Activated naive CD8-positive, alpha-beta T cell treated with anti-CD3 and anti-CD28 coated beads, Interleukin-2, amount 50 U/mL, for 24 hours (primary cell): ENCODE data around the gene SEC14L1.
A peak's percentile ranks its signal among the peaks of the same experiment; 100 is the strongest.
"Not testable (repeated sequence)": the region's sequence is repeated elsewhere in the genome, so short reads cannot be mapped to it uniquely, and the experiment has no call there.

Experiments used
- ATAC-seq: fragments of 150-1000 bp; cut with Tn5 transposase; one replicate; pipeline ENCODE4 v1.10.0; 2021
- DNase-seq: peaks from one replicate; pipeline ENCODE4 v3.0.0; 2021
- H3K27ac Mint-ChIP-seq: one replicate; pipeline ENCODE4 v1.8.0; 2021; ENCODE audit warnings: mild to moderate bottlenecking, mixed read lengths
- H3K27me3 Mint-ChIP-seq: one replicate; pipeline ENCODE4 v1.8.0; 2021; ENCODE audit warnings: mixed read lengths
- H3K36me3 Mint-ChIP-seq: one replicate; pipeline ENCODE4 v1.8.0; 2021; ENCODE audit warnings: low read depth, mixed read lengths
- H3K4me1 Mint-ChIP-seq: one replicate; pipeline ENCODE4 v1.8.0; 2021; ENCODE audit warnings: mixed read lengths
- H3K4me3 Mint-ChIP-seq: one replicate; pipeline ENCODE4 v1.8.0; 2021; ENCODE audit warnings: mild to moderate bottlenecking, moderate library complexity, mixed read lengths
- H3K9me3 Mint-ChIP-seq: one replicate; pipeline ENCODE4 v1.8.0; 2021; ENCODE audit warnings: mixed read lengths

Gene SEC14L1

DNA sequence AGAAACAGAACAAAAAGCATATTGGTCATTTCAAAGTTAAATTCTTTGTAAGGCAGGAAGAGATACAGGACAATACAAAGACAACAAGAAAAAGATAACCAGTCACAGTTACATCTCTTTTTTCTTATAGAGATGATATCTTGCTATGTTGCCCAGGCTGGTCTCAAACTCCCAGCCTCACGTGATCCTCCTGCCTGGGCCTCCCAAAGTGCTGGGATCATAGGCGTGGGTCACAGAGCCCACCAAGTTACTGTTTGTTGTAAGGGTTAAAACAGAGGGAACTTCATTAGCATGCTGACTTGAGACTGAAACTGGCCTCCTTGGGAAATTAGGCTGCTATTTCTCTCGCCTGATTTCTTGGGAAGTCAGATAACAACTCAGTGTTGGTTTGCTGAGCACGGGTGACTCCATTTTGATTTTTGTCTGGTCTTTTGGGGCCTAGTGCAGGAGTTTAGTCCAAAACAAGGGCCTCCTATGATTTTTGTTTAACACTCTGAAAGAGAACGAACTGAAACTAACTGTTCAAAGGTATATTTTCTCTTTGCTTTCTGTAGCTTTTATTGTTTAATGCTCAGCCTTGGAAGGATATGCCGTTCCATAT is 31.5 kb upstream of the SEC14L1 start:
- Mint-ChIP-seq H3K36me3 (peaks cover 3% of the 10 kb centered on the region), H3K4me3 (no peak overlapping the region), H3K4me1 (peaks cover 59% of the 10 kb centered on the region), H3K27ac (peak overlapping the region; percentile 42), H3K27me3 (no peaks in the 10 kb centered on the region), H3K9me3 (no peaks in the 10 kb centered on the region)
- DNase-seq (no peak), ATAC-seq (no peak)

DNA sequence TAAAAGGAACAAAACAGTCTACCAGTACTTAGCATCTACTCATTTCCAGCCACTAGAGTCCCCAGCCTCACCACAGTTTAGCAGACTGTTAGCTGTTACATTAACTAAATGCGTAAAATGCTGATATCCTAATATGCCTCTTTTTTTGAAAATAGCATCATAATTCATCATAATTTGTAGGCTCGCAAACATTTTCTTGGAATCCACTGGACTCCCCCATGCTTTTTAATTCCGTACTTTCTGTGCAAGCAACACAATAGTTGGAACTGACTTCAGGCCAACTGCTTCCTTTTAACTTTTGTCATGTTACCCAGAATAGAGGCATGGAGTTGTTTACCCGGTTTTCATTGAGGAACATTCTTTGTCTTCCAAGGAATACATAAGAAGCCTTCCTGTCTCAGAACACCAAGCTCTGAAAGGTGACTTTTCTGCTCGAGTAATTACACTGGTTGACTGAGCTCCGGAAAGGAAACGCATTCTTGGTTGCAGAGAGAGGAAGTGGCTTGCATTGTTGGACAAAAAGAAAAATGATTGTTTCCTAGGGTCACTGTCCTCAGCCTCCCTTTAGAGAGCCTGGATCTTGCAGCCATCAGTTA is 30.9 kb upstream of the SEC14L1 start:
- H3K4me3 Mint-ChIP-seq: no peak overlapping the region
- peak overlapping the region; percentile 38 for H3K27ac Mint-ChIP-seq
- peaks cover 3% of the 10 kb centered on the region for H3K36me3 Mint-ChIP-seq
- peaks cover 57% of the 10 kb centered on the region for H3K4me1 Mint-ChIP-seq
- no peaks in the 10 kb centered on the region for H3K27me3 Mint-ChIP-seq
- H3K9me3 Mint-ChIP-seq: no peaks in the 10 kb centered on the region
- ATAC-seq (no peak), DNase-seq (no peak)

DNA sequence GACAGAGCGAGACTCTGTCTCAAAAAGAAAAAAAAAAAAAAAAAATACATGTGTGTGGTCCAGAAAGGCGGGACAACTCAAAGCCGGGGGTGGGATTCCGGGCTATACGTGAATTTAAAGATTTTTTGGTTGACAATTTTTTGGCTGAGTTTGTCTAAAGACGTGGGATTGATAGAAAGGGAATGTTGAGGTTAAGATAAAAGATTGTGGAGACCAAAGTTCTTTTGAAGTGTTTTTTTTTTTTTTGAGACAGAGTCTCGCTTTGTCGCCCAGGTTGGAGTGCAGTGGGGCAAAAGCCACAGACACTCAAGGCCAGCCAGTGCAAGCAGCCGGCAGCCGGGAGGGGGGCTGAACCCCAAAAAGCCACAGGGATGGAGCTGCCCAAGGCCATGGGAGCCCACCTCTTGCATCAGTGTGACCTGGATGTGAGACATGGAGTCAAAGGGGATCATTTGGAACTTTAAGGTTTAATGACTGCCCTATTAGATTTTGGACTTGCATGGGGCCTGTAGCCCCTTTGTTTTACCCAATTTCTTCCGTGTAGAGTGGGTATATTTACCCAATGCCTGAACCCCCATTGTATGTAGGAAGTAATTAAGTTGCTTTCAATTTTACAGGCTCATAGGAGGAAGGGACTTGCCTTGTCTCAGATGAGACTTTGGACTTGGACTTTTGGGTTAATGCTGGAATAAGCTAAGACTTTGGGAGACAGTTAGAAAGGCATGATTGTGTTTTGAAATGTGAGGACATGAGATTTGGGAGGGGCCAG is 29.4 kb upstream of the SEC14L1 start:
- ATAC-seq, DNase-seq, H3K4me3 Mint-ChIP-seq, H3K27me3 Mint-ChIP-seq, H3K27ac Mint-ChIP-seq, H3K36me3 Mint-ChIP-seq, H3K9me3 Mint-ChIP-seq: not testable (repeated sequence)
- peaks cover 45% of the 10 kb centered on the region for H3K4me1 Mint-ChIP-seq

DNA sequence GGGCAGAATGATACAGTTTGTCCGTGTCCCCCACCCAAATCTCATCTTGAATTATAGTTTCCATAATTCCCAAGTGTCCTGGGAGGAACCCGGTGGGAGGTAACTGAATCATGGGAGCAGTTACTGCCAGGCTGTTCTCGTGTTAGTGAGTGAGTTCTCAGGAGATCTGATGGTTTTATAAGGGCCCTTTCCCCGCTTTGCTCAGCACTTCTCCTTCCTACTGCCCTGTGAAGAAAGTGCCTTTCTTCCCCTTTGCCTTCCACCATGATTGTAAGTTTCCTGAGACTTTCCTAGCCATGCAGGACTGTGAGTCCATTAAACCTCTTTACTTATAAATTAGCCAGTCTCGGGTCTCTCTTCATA is 28.9 kb upstream of the SEC14L1 start:
- DNase-seq (no peak), ATAC-seq (no peak)
- no peak overlapping the region for H3K27ac Mint-ChIP-seq
- no peaks in the 10 kb centered on the region for H3K27me3 Mint-ChIP-seq
- peaks cover 3% of the 10 kb centered on the region for H3K36me3 Mint-ChIP-seq
- H3K4me1 Mint-ChIP-seq: peaks cover 42% of the 10 kb centered on the region
- no peak overlapping the region for H3K4me3 Mint-ChIP-seq
- H3K9me3 Mint-ChIP-seq: no peaks in the 10 kb centered on the region

DNA sequence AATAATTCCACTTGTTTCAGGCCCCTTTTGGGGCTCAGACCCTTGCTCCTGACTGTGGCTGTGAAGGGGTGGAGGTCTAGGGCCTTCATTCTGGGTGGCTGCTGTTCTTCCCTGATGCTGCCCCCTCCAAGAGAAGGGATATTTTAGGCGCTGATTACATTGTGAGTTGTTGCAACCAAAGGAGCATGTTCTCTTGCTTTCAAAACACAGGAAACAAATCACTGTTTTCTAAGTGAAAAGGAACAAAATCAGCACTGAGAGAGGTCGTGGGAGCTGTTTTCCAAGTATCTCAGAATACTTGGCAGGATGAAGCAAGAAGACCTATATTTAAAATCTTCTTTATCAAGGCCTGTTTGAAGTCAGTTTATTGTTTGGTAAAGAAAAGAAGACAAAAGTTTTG is 25.3 kb upstream of the SEC14L1 start:
- no peaks in the 10 kb centered on the region for H3K36me3 Mint-ChIP-seq
- DNase-seq (no peak), ATAC-seq (no peak)
- no peak overlapping the region for H3K27ac Mint-ChIP-seq
- no peaks in the 10 kb centered on the region for H3K9me3 Mint-ChIP-seq
- no peak overlapping the region for H3K4me3 Mint-ChIP-seq
- H3K27me3 Mint-ChIP-seq: no peaks in the 10 kb centered on the region
- H3K4me1 Mint-ChIP-seq: peaks cover 8% of the 10 kb centered on the region

DNA sequence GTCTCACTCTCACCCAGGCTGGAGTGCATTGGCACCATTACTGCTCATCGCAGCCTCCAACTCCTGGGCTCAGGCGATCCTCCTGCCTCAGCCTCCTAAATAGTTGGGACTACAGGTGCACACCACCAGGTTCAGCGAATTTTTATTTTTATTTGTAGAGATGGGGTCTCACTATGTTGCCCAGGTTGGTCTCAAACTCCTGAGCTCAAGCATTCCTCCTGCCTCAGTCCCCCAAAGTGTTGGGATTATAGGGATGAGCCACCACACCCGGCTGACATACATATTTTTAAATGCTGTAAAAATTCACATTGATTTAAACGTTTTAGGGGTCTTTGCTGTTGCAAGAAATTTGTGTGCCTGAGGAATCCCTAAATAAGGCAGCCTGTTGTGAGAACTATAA is 24.8 kb upstream of the SEC14L1 start:
- H3K36me3 Mint-ChIP-seq: no peaks in the 10 kb centered on the region
- no peaks in the 10 kb centered on the region for H3K27me3 Mint-ChIP-seq
- ATAC-seq (no peak), DNase-seq (no peak)
- no peak overlapping the region for H3K4me3 Mint-ChIP-seq
- no peaks in the 10 kb centered on the region for H3K9me3 Mint-ChIP-seq
- H3K4me1 Mint-ChIP-seq: peaks cover 8% of the 10 kb centered on the region
- H3K27ac Mint-ChIP-seq: no peak overlapping the region

DNA sequence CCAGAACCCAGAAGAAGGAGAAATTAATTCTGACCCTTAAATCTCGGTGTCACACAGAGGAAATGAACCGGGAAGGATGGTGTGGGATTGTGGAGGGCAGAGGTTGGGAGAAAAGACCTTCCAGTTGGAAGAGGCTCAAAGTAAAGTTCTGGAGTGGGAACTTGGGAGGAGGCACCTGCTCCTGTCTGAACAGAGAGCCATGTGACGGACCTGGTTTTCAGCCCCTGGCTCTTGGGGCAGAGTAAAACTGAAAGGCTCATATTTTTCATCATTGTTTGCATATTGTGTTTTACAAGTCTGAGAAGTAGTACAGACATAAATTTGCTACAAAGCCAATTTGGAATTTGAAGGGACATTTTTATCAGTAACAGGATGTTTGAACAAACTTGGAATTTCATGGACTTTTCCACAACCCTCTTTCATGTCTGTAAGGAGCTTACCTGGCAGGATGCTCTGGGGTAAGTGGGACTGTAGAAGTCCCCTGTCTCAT is 24.4 kb upstream of the SEC14L1 start:
- H3K9me3 Mint-ChIP-seq: no peaks in the 10 kb centered on the region
- ATAC-seq: no peak
- DNase-seq: no peak
- H3K27me3 Mint-ChIP-seq: no peaks in the 10 kb centered on the region
- H3K4me3 Mint-ChIP-seq: no peak overlapping the region
- no peaks in the 10 kb centered on the region for H3K36me3 Mint-ChIP-seq
- peaks cover 4% of the 10 kb centered on the region for H3K4me1 Mint-ChIP-seq
- H3K27ac Mint-ChIP-seq: no peak overlapping the region

DNA sequence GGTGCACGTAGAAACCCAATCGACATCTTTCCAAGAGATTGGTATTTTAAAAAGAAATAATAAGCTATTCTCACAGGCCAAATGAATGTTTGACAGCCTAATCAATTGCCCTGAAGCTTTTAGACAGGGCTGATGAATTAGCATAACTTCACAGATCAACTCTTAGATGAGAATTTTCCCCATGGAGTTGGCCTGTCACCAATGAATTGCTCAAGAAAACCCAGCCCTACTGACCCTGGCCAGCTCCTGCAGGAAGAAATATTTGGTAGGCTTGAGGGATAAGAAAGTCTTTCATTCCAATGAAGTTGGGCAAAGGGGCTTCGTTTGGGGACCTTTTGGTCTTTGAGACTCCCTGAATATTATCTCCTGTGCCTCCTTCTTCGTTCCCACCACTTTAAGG is 23.4 kb upstream of the SEC14L1 start:
- Mint-ChIP-seq H3K9me3 (no peaks in the 10 kb centered on the region), H3K4me3 (no peak overlapping the region), H3K27me3 (no peaks in the 10 kb centered on the region), H3K27ac (no peak overlapping the region), H3K4me1 (peaks cover 8% of the 10 kb centered on the region), H3K36me3 (no peaks in the 10 kb centered on the region)
- DNase-seq (no peak), ATAC-seq (no peak)

DNA sequence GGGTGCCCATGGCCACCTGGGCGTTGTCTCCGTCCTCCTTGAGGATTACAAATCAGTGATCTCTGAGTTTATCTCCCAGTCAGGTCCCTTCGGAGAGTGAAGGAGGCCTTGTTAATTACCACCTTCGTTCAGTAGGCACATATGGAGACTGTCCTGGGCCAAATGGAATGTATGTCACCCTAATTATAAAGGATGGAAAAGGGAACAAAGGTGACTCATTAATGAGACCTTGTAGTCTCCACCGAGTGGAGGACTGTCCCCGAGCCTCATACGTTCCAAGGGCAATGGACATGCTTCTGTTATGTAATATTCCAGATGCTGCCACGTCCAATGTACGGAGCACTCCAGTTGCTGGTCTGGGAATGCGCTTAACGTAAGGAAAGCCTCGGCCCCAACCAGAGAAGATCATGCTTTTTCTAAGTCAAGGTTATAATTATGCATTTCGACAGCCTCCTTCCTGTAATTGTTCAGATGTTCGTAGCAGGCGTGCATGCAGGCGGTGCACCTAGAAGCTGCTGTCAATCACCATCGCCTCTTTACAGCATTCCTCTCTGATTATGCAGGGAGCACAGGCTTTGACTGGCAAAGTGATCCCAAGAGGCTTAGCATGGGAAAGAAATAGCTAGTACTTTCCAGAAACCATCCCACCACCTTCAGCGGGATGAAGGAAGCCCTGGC is 22.4 kb upstream of the SEC14L1 start:
- no peaks in the 10 kb centered on the region for H3K9me3 Mint-ChIP-seq
- H3K27ac Mint-ChIP-seq: no peak overlapping the region
- H3K4me3 Mint-ChIP-seq: no peak overlapping the region
- H3K27me3 Mint-ChIP-seq: no peaks in the 10 kb centered on the region
- no peaks in the 10 kb centered on the region for H3K36me3 Mint-ChIP-seq
- H3K4me1 Mint-ChIP-seq: peaks cover 11% of the 10 kb centered on the region
- no peak for DNase-seq
- ATAC-seq: no peak

DNA sequence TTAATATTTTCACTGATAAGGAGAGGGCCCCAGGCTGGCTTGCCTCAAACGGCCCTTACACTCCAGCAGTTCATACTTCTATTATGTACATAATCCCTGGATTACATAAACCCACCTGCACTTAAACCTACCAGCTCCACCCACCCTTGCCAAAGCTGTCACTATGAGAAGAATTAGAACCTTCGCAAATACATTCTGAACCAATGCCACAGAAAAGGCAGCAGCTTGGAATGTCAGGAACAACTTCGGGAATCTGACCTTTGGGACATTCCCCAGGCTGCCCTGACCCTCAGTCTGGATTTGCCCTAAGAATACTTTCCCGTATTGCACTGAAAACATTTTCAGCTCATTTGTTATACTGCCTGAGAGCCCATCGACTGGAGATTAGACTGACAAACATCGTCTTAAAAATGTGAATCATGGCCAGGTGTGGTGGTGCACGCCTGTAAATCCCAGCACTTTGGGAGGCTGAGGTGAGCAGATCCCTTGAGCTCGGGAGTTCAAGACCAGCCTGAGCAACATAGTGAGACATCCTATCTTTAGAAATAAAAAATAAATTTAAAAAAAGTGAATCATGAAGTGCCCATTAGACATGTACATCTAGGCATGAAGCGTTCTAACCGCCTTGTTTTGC is 21.0 kb upstream of the SEC14L1 start:
- H3K9me3 Mint-ChIP-seq: no peaks in the 10 kb centered on the region
- DNase-seq (no peak), ATAC-seq (no peak)
- no peak overlapping the region for H3K4me3 Mint-ChIP-seq
- H3K27ac Mint-ChIP-seq: no peak overlapping the region
- H3K27me3 Mint-ChIP-seq: no peaks in the 10 kb centered on the region
- H3K36me3 Mint-ChIP-seq: no peaks in the 10 kb centered on the region
- peaks cover 18% of the 10 kb centered on the region for H3K4me1 Mint-ChIP-seq

DNA sequence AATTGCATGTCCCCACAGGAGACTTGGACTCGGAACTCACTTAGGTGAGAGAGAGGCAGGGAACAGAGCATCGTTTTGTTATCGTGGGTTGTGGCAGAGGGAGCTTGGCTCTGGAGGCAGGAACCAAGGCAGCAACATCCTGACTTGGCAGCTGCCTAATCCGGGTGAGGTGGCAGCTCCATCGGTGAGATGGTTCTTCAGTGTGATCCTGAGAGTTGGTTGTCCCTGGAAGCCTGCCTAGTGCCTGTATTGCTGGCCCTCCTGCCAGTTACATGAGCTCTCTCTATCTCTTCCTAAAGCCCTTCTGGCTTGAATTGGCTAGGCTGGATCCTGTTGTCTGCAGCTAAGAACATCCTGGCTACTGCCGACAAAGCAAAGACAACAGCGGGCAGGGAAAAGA is 19.9 kb upstream of the SEC14L1 start:
- no peak for DNase-seq
- Mint-ChIP-seq H3K36me3 (no peaks in the 10 kb centered on the region), H3K4me3 (no peak overlapping the region), H3K27me3 (no peaks in the 10 kb centered on the region), H3K9me3 (no peaks in the 10 kb centered on the region), H3K4me1 (peaks cover 23% of the 10 kb centered on the region), H3K27ac (no peak overlapping the region)
- ATAC-seq: no peak

DNA sequence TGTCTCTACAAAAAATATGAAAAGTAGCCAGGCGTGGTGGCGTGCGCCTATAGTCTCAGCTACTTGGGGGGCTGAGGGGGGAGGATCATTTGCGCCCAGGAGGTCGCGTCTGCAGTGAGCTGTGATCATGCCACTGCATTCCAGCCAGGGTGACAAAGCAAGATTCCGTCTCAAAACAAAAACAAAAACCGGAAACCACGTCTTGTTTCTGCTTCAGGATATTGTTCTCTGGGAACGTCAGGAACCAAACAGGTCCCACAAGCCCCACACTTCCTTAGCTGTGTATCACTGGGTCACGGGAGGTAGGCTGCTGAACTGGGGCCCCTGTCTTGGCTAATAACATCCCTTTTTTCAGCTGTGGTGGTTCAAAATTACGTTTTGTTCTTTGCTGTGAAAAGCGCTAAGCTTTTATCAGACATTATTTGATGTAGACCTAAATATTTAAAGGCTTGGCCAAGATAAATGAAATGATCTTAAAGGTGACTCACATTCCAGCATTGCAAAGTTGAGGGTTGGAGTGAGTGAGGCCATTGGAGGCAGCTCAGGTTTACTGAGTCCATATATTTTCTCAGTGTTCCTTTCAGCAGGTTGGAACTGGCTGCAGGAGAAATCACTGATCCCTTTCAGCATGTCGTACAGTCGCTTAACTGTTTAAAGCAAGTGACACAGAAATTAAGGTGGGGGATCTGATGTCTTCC is 16.4 kb upstream of the SEC14L1 start:
- H3K27me3 Mint-ChIP-seq: no peaks in the 10 kb centered on the region
- ATAC-seq: no peak
- no peak overlapping the region for H3K4me3 Mint-ChIP-seq
- H3K4me1 Mint-ChIP-seq: peaks cover 47% of the 10 kb centered on the region
- H3K9me3 Mint-ChIP-seq: no peaks in the 10 kb centered on the region
- DNase-seq: no peak
- no peaks in the 10 kb centered on the region for H3K36me3 Mint-ChIP-seq
- no peak overlapping the region for H3K27ac Mint-ChIP-seq

DNA sequence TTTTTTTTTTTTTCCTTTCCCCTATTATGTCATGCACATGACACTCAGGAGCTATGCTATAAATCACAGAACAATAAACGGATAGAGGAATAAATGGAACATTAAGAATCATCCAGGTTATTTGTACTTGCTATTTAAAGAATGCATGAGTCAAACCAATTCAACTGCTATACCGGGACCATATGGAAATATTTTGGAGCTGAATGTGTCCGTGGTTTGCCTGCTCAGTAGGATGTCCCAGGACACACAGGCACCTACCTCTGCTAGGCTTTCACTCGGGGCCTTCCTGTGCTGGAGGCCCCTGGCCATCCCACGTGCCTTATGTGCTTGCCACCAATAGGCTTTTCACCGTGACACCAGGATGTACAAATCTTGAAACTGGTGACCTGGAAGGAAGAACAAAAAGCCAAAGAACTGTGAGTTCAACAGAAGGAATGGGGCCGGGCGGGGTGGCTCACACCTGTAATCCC is 15.3 kb upstream of the SEC14L1 start:
- Mint-ChIP-seq H3K9me3 (no peaks in the 10 kb centered on the region), H3K27me3 (no peaks in the 10 kb centered on the region), H3K36me3 (no peaks in the 10 kb centered on the region), H3K4me1 (peaks cover 53% of the 10 kb centered on the region), H3K27ac (peak overlapping the region; percentile 9), H3K4me3 (no peak overlapping the region)
- no peak for DNase-seq
- no peak for ATAC-seq

DNA sequence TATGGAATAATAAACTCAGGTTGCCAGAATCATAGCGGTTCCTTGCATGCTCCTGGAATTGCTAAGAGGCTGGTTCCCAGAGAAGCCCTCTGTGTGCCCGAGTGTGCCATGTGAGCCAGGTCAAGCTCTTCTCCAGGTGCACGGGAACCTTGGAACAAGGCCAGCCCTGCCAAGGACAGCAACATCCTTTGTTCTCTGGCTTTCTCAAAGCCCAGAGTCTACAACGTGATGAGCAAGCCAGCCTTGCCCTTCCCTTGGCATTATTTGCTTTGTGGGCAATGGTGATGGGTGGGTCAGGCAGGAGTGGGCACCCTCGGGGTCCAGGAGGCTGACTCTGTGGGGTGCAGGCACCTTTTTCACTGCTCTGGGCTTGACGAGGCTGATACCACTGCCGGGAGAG is 14.2 kb upstream of the SEC14L1 start:
- Mint-ChIP-seq H3K9me3 (no peaks in the 10 kb centered on the region), H3K36me3 (no peaks in the 10 kb centered on the region), H3K4me1 (peaks cover 51% of the 10 kb centered on the region), H3K27ac (no peak overlapping the region), H3K4me3 (no peak overlapping the region), H3K27me3 (no peaks in the 10 kb centered on the region)
- no peak for DNase-seq
- ATAC-seq: no peak
